ENCODE results near the gene ABO. TPM values are rescaled to one million over a fixed set of nuclear protein-coding genes. Genes with fewer than 3 reads are reported as not detected.
"Not testable (repeated sequence)": the region's sequence is repeated elsewhere in the genome, so short reads cannot be mapped to it uniquely, and the experiment has no call there.

The ABO gene
- total RNA-seq, 1 experiment from 2014 or later = not detected

DNA sequence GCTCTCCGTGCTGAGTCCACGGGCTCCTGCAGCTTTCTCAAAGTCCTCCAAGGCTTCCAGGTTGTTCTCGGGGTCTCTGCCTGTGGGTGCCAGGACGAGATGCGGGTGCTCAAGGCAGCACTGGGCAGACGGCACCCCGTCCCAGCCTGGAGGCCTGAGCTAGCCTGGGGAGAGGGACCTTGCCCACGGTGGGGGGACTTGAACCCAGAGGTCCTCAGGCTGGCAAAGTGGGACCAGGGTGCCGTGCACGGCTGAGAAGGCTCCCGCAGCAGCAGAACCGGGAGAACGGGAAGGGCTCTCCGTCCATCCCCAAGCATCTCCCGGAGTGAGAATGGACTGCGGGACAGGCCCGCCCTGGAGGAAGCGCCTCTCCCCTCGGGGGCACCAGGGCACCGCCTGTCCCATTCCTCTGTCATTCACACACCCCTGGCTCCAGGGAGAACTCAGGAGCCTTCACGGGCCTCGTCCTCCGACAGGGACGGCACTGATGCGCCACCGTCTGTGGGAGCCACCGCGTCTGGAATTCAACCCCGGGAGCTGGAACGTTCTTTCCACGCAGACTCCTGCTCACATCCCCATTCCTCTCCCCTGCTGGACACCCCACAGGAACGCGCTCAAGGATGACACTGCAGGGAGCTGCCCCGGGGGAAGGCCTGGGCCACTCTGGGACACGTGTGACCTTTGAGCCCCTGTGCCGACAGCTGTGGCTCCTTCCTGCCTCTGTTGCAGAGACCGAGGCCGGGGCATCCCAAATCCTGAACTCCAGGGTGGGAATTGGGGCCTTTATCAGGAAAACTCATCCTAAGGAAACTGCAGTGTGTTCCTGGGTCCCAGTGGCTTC is 49.6 kb downstream of the ABO start:
- no peak for DNase-seq (ENCODE audit: low read depth)

DNA sequence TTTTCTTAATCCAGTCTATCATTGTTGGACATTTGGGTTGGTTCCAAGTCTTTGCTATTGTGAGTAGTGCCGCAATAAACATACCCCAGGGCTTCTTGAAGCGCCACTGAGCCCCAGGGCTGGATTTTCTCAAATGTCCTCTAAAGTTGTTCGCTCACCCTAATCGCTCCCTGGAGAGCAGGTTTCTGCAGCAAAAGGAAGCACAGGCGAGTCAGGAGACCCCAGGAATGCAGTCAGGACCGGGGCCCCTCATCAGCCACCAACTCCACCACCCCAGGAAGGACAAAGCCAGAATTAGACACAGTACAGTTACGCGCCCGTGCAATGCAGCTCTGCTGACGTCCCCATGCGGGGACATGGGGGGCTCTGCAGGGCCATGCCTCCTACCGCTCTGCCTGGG is 50.2 kb downstream of the ABO start:
- DNase-seq (ENCODE audit: low read depth) = no peak

DNA sequence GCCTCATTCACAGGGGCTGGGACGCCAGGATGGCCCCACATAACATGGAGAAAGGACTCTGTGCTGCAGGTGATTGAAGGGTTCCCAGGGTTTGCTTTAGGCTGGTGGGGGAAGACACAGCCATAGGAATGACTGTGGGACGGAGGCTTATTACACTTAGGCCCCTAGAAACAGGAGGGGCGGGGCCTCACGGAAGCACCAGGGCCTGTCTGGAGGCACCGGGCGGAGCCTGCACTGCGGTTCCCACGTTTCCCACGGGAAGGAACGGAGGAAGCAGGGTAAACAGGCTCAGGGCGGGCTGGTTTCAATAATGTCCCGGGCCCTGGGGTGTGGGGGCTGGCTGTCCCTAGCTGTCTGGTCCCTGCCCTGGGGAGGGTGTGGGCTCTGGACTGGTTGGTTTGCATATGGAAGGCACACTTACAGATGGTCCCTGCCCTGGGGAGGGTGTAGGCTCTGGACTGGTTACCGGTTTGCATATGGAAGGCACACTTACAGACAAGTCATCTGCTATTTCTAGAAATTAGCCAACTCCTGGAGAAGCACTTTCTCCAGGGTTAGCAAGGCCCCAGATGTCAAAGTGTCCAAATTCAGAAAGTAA is 51.7 kb downstream of the ABO start:
- not testable (repeated sequence) for DNase-seq (ENCODE audit: low read depth)

DNA sequence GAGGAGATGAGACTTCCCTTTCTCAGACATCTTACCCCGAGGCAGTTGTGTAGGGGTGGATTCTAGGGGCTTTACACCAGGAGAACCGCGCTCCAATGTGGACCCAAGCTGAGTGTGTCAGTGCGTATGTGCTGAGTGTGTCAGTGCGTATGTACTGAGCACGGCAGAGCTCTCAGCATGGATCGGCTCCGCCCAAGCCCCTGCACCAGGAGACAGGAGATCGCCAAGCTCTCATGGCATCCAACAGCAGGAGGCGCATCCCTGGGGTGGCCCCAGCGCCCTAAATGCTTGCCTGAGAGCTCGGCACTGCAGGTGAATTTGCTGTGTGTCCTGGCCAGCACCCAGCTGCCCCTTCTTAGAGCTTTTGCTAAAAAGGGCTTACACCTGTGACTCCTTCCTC is 53.0 kb downstream of the ABO start:
- not testable (repeated sequence) for DNase-seq (ENCODE audit: low read depth)

DNA sequence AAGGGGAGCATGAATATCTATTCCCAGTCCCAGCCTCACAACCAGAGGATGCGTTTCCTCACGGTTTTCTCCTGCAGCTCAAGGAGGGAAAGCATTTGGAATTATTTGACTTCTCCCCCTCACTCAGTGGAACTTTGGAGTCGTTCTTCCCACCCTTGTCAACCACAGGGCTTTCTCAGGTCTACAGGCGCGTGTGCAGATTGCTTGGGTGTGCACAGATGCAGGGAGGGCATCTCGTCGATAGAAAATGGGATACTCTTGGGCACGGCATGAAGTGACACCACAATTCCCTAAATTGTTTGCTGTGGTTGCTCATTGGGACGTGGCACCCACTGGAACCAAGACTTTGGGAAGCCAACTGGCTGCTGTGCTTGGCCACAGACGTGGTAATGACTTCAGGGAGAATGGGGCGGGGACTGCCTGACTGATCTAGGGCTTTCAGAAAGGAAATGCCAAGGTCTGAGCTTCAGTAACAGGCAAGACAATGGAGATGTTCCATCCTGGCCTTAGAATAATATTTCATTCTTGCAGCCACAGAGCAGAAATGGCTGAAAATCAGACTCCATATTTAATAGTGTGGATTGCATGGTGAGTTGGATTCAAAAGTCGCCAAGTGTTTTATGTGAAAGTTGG is 53.7 kb downstream of the ABO start:
- no peak for DNase-seq (ENCODE audit: low read depth)

DNA sequence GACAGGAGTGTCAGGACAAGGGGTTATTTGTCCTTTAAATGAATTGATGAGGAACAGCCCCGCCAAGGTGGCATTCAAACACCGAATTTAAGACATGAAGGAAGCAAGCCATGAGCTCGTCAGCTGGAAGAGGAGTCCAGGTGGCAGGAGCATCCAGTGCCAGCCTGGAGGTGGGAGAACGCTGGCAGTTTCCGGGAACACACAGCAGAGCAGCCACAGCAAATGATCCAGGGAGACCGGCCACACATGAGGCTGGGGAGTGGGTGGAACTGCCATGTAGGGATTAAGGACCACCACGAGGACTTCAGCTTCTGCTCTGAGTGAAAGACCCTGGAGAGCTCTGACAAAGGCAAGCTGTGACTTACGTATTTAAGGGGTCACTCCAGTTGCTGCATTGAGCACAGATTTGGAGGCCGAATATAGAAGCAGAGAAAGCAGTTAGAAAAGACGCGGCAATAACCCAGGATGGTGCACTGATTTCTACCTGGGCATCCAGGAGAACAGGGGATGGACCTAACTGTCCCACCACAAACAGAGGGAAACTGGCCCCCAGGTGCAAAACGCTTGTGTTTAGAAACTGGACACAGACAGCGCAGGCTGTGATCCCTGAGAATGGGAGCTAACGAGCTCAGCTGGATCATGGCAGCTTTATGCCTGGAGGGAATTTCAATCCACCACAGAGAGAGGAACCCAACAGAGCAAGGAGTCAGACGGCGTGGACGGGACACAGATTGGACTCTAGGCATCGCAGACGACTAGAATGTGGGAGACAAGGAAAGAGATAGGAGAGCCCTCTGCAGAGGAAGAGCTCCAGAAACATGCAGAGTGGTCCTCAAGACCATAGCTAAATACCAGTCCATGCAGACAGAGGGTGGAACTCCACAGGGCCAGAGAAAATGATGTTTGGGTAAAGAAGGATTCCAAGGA is 56.7 kb downstream of the ABO start:
- DNase-seq (ENCODE audit: low read depth) = not testable (repeated sequence)

DNA sequence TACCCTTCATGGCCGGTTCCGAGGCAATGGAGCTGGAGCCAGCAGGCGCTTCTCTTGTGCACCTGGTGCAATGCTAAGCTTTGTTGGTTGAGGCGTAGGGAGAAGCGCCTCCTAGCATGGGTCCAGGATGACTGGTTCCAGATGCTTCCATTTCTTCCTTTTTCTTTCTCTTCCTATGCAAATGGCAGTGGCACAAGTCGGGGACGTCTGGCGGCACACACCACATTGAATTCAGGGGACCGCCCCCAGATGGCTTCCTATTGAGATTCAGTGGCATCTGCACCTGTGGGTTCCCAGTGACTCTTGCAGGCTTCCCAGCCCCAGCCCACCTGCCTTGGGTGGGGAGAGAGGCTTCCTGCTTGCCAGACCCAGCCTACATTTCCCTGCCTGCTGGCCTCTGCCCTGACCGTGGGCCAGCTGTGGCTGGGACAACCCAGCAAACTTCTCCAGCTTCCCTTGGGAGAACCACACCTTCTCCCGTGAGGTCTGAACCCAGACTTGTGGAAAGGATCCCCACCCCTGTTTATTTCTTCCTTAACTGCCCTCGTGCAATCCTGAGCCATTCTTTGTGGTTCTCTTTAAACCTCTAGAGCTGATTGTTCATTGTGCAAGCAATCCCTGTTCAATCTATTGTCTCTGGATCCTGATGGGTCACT is 57.5 kb downstream of the ABO start:
- not testable (repeated sequence) for DNase-seq (ENCODE audit: low read depth)

DNA sequence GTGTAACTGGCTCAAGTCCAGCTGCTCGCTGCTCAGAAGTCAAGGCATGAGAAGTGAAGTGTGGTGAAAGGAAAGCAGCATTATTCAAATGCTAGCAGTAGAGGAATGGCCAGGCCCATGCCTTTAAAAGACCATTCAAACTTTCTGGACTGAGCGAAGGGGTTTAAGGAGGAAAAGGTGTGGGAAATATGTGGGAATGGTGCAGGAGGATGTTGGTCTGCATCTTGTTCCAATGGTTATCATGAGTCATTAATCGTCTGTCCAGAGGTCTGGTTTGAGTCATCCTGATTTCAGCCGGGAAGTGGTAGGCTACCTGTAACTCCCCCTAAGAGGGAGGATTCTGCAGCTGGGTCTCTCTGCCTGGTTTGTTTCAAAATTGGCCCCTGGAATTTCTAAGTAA is 60.7 kb downstream of the ABO start:
- peak; percentile 29 for DNase-seq (ENCODE audit: low read depth)

DNA sequence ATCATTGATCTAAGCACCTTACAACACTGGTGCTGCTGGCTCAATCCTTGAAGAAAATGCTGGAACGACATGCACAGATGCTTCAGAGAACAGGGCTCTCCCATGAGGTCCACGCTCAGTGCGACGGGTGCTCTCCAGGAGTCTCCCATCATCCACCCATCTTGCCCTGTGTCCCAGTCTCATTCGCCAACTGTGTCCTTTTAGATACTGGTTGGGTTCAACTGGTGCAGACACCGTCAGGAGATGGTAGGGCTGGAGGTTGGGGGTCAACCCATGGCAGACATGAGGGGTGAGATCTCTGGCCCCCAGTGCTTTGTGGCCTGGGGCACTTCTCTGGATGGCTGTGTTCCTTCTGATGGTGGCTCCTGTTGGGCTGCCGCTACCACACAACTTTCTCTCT is 64.4 kb downstream of the ABO start:
- DNase-seq (ENCODE audit: low read depth) = no peak

DNA sequence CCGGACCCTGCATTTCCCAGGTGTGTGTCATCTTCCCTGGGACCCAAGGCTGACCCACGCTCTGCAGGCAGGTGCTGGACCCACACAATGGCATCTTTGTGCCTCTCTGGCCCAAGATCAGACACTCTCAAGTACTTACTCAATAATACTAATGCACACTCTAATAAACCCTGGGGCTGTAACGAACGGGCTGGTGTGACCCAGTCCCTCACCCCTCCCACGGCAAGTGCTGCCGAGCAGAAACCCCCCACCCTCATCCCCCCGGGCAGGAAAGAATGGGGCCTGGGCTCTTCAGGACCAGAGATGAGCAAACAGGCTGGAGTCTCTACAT is 64.8 kb downstream of the ABO start:
- no peak for DNase-seq (ENCODE audit: low read depth)

DNA sequence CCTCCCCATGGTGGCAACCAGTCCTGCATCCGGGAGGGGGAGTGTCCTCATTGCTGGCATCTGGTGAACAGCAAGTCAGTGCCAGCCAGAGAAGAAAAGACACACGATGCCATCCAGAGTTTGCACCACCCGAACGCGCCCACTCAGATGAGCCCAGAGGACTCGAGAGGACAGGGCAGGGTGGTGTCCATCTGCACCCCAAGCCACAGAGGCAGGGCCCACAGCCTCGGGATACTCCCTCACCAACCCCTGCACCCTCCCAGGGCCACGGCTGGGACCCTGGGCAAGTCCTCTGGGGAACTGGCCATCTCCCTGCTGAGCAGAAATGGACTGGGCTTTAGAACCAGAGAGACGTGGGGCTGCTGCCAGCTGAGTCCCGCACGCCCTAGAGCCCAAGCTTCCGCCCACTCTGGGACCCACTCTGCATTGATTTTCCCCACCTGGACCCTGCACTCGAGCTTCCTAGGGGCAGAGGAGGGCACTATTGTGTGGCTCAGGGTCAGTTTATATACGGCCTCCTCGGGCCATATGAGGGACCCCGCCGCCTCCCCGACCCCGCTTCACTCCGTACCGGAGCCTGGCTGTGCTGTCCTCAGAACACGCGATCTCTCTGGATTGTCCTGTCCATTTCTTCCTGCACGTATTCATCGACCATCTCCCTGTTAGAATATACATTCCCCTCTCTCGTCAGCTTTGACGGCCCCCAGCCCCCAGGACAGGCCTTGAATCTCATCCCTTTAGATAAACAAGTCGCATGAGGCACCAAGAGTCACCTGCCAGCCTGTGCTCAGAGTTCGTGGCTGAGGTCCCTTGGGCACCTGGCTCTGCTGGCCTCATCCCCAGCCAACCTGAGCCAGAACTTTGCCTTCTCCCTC is 65.4 kb downstream of the ABO start:
- not testable (repeated sequence) for DNase-seq (ENCODE audit: low read depth)

DNA sequence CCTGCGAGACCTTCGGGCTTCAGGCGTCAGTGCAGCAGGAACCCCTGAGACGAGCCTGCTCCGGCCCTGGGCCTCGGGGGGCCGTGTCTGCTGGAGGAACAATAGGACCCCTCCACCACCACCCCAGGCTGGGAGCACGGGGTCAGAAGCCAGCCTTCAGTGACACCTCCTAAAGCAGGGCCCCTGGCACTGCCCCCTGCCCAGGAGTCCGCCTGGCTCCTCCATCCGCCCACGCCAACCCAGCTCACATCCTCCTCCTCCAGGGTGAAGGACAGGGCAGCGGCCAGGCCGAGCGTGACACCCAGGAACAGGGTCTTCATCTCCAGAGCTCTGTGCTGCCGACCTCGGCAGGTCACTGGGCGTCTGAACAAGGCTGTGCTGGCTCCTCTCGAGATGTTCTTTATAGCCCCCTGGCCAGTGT is 66.1 kb downstream of the ABO start, which contains the start of gene OBP2B:
TSS of gene OBP2B (minus strand) at position 371 of the 421 bp plus-strand sequence. CDS start at position 320, 51 bp downstream.
- DNase-seq (ENCODE audit: low read depth) = not testable (repeated sequence)

DNA sequence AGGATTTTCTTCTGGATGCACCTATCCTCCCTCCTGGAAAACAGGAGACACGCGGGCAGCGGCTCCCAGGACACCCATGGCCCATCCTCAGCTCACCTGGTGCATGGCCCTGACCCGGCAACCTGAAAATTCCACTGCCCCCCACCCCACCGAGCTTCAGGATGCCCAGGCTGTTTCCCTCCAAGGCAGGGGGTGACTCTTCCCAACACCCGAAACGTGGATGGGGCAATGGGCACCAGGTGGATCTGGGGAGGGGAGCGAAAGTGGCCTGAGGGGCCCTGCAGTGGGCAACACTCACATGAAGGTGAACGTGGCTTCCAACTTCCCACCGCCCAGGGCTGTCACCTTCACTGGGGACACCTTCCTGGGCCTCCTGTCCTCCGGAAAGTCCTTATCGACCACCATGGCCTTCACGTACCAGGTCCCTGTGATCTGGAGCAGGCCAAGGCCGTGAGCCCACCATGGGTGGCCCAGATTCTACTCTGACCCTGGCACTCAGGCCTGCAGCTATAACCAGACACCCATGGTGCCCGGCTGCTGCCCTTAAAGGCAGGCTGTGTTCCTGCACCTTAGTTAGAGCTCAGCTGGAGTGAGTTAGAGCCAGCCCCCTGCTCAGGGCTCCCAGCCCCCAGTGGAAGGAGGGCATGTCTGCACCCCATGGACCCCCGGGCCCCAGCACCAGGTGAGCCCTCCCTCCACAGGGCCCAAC is 66.7 kb downstream of the ABO start:
- DNase-seq (ENCODE audit: low read depth) = not testable (repeated sequence)

DNA sequence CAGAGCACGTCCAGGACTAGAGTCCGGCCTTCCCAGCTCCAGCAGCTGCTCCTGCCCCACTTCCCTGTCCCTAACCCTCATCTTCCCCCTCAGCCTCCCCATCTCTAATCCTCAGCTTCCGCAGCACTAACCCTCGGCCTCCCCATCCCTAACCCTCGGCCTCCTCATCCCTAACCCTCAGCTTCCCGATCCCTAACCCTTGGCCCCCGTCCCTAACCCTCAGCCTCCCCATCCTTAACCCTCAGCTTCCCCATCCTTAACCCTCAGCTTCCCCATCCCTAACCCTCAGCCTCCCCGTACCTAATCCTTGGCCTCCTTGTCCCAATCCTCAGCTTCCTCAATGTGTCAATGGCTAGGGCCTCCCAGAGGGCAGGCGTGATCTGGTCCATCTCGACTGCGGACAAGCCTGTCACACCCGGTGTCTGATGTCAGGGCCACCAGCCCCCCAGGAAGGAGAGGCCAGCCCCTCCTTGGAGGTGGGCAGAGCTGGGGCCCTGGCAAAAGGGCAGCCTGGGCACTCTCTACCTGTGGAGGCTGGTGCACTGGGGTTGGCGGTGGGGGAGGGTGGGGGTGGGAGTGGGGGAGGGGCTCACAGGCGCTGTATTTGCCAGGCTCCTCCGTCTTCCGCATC is 67.3 kb downstream of the ABO start:
- DNase-seq (ENCODE audit: low read depth) = no peak

DNA sequence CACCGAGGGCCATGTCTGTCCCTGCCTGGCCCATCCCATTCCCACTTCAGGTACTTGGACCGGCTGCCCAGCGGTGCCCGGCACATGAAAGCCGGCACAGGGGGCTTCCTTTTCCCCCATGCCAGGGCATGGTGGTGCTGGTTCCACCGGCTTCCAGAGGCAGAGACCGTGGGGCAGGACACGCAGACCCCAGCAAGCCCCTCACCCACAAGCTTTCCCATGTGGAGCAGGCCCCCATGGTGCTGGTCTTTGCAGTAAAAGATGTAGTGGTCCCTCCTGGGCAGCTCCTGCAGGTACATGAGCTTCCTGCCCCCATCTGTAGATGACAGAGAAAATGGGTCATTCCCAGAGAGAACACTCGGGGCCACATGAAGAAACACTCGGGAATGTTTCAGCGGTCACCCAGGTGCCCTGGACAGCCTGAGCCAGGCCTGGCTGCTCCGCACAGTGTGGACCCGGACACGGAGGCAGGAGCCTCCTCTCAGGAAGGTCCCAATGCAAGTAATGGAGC is 67.9 kb downstream of the ABO start:
- DNase-seq (ENCODE audit: low read depth) = no peak

DNA sequence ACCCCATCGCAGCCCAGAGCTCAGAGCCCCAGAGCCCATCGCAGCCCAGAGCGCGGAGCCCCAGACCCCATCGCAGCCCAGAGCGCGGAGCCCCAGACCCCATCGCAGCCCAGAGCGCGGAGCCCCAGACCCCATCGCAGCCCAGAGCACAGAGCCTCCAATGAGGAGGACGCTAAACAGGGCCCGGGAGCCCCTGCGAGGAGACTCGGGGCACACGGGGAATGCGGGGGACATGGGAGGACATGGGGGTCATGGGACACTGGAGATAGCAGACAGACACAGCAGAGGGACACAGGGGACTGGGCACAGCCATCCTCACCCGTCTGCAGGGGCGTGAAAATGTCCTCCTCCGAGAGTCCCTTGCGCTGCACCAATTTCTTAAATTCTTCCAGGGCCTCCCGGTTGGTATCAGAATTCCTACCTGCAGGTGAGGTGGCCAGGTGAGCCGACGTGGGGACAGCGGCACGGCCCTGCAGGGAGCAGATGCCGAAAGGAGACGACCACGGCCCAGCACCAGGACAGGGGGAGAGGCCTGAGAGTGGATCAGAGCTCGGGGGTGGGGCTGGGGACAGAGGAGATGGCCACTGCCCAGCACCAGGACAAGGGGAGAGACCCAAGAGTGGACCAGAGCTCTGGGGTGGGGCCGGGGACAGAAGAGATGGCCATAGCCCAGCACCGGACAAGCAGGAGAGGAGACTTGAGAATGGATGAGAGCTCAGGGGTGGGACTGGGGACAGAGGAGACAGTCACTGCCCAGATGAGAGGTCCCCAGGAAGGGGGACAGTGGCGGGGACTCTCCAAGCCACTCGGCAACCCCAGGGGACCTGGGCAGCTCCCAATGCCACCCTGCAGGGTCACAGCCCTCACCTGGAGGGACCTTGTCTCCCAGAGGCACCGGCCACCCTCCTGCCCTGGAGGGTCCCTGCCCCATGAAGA is 68.7 kb downstream of the ABO start:
- no peak for DNase-seq (ENCODE audit: low read depth)

DNA sequence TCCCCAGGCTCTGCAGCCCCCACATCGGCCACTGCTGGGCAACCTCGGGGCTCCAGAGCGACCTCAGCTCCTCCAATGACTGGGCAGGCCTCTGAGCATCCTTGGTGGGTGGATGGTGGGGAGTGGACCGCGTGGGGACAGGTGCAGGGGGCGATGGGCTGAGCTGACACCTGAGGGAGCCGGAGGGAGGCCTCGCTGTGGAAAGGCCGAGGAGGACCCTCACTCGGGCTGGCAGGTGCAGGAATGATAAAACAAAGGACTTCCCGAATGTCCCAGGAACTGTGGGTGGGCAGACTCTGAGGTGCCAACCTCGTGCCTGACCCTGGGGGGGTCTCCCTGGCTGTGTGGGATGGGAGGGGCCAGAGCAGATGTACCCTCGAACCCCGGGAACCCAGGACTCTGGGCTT is 69.5 kb downstream of the ABO start:
- DNase-seq (ENCODE audit: low read depth) = not testable (repeated sequence)

Data from RPMI7951 (cell line).